HepG2 (cell line): Measurements from ENCODE around the gene HINFP. TPM values are rescaled to one million over a fixed set of nuclear protein-coding genes. Genes with fewer than 3 reads are reported as not detected.

Experiments
- ATF7-NPFF ChIP-seq: sonication (generic); formaldehyde crosslinking; IDR thresholded peaks from 2 replicates; pipeline ENCODE4 v1.8.1; 2023; ENCODE audit warnings: mild to moderate bottlenecking, low read depth, missing genetic modification reagents, moderate library complexity
- FOXC1 ChIP-seq: sonication (generic); formaldehyde crosslinking; IDR thresholded peaks from 2 replicates; pipeline ENCODE4 v1.8.0; 2022; ENCODE audit warnings: mild to moderate bottlenecking, missing genetic modification reagents, borderline replicate concordance
- FOXK1 ChIP-seq: sonication (generic); formaldehyde crosslinking; IDR thresholded peaks from 2 replicates; pipeline ENCODE4 v1.4.0; 2020; ENCODE audit warnings: low read depth, missing genetic modification reagents, borderline replicate concordance
- GATAD1 ChIP-seq: IDR thresholded peaks from 2 replicates; pipeline ENCODE4 v1.6.1; 2016; ENCODE audit warnings: missing genetic modification reagents, missing compliant biosample characterization
- HDAC1 ChIP-seq: sonication (generic); formaldehyde crosslinking; IDR thresholded peaks from 2 replicates; pipeline ENCODE4 v1.5.1; 2020; ENCODE audit warnings: mild to moderate bottlenecking, missing genetic modification reagents
- HES4 ChIP-seq: sonication (generic); formaldehyde crosslinking; IDR thresholded peaks from 2 replicates; pipeline ENCODE4 v1.9.0; 2021; ENCODE audit warnings: mild to moderate bottlenecking, missing genetic modification reagents, borderline replicate concordance
- IKZF5 ChIP-seq: IDR thresholded peaks from 2 replicates; pipeline ENCODE4 v1.6.1; 2018; ENCODE audit warnings: missing genetic modification reagents, mild to moderate bottlenecking, missing compliant biosample characterization
- KMT2B ChIP-seq: IDR thresholded peaks from 2 replicates; pipeline ENCODE4 v1.6.1; 2016; ENCODE audit warnings: missing genetic modification reagents, missing compliant biosample characterization
- NCOA1 ChIP-seq: sonication (generic); formaldehyde crosslinking; IDR thresholded peaks from 2 replicates; pipeline ENCODE4 v1.9.0; 2021; ENCODE audit warnings: missing genetic modification reagents
- NCOR1 ChIP-seq: fragments of 200-600 bp; sonication (generic); IDR thresholded peaks from 2 replicates; pipeline ENCODE4 v1.7.0; 2017; ENCODE audit warnings: antibody characterized with exemption, low read length, borderline replicate concordance
- NR3C1 ChIP-seq: sonication (generic); formaldehyde crosslinking; IDR thresholded peaks from 2 replicates; pipeline ENCODE4 v1.4.0; 2020; ENCODE audit warnings: missing genetic modification reagents
- PLRG1 ChIP-seq: fragments of 450-650 bp; conservative IDR thresholded peaks from 2 replicates; pipeline ENCODE4 v1.6.1; 2016
- RAD51 ChIP-seq: fragments of 450-650 bp; IDR thresholded peaks from 2 replicates; pipeline ENCODE4 v1.6.1; 2016; ENCODE audit warnings: borderline replicate concordance
- RBM39 ChIP-seq: fragments of 200-400 bp; formaldehyde crosslinking; IDR thresholded peaks from one replicate; pipeline ENCODE4 v1.6.1; 2018; ENCODE audit warnings: antibody characterized with exemption, mild to moderate bottlenecking, low read depth, low read length; ENCODE audit not compliant: poor library complexity, severe bottlenecking
- SIN3A ChIP-seq: IDR thresholded peaks from 2 replicates; pipeline ENCODE4 v1.6.1; 2011; ENCODE audit warnings: low read depth, mild to moderate bottlenecking, control low read depth, low read length, borderline replicate concordance
- TGIF2 ChIP-seq: IDR thresholded peaks from 2 replicates; pipeline ENCODE4 v1.6.1; 2016; ENCODE audit warnings: control low read depth, missing compliant biosample characterization
- UBTF ChIP-seq: sonication (generic); formaldehyde crosslinking; IDR thresholded peaks from 2 replicates; pipeline ENCODE4 v1.4.0; 2020; ENCODE audit warnings: mild to moderate bottlenecking, missing genetic modification reagents
- USF2 ChIP-seq, 2 experiments: sonication (generic) in 1 of 2; formaldehyde crosslinking in 1 of 2; IDR thresholded peaks; 2 replicates each; pipeline versions ENCODE4 v1.5.1 to v1.6.1; 2011 to 2020; ENCODE audit warnings: borderline replicate concordance in 1 of 2, low read depth in 1 of 2, low read length in 1 of 2, mild to moderate bottlenecking in 1 of 2, missing genetic modification reagents in 1 of 2, moderate library complexity in 1 of 2
- ZGPAT ChIP-seq: IDR thresholded peaks from 2 replicates; pipeline ENCODE4 v1.6.1; 2016; ENCODE audit warnings: mild to moderate bottlenecking
- ZNF513 ChIP-seq: sonication (generic); formaldehyde crosslinking; conservative IDR thresholded peaks from 2 replicates; pipeline ENCODE4 v1.5.0; 2020; ENCODE audit warnings: missing genetic modification reagents
- ZNF530 ChIP-seq: sonication (generic); formaldehyde crosslinking; IDR thresholded peaks from 2 replicates; pipeline ENCODE4 v1.5.0; 2020; ENCODE audit warnings: low read depth, mild to moderate bottlenecking, missing genetic modification reagents
- polyA plus RNA-seq, 8 experiments: library from polyadenylated mRNA; depleted of rRNA in 3 of 8; stranded (reverse) in 7 of 8; unstranded in 1 of 8; fragments of >200 nt; fragmentation: Illumina TruSeq in 4 of 8; extraction: Trizol in 4 of 8; gene quantifications; 2 replicates each; pipeline versions ENCODE4 v1.2.1 to v1.2.3, GENCODE V29; 2011 to 2016; ENCODE audit warnings: low read depth in 4 of 8, missing spikeins in 1 of 8, mixed read lengths in 1 of 8; ENCODE audit not compliant: insufficient read depth in 1 of 8
- total RNA-seq, 5 experiments: library from RNA; depleted of rRNA; stranded (reverse); fragments of >200 nt; fragmentation: Illumina TruSeq; extraction: Trizol; gene quantifications; 2 replicates each; pipeline ENCODE4 v1.2.3, GENCODE V29; 2016; ENCODE audit warnings: low read depth in 1 of 5

Gene HINFP
- total and polyA plus RNA-seq, 2 of the 13 experiments (the other 11 are each of a cell fraction or from before 2014, with no cell fraction given) = 15.1 to 21.4 TPM

- peak; percentile 88 for TF ChIP-seq USF2 (IDR thresholded peaks at IDR 0.05; ENCODE audit: low read depth, low read length)
- peak; percentile 94; the same call in 1 of the 2 replicates for TF ChIP-seq USF2 (CRISPR knock-in tag; IDR thresholded peaks at IDR 0.05; ENCODE audit: borderline replicate concordance)
- no peak for TF ChIP-seq NR3C1
- no peak for TF ChIP-seq PLRG1
- no peak for TF ChIP-seq ZNF530 (CRISPR knock-in tag)
- peak; percentile 72; the same call in 1 of the 2 replicates for TF ChIP-seq FOXK1 (CRISPR knock-in tag)
- no peak for TF ChIP-seq ZNF513
- peak; percentile 59 for TF ChIP-seq SIN3A
- no peak for TF ChIP-seq HES4 (CRISPR knock-in tag)
- peak; percentile 43; the same call in 1 of the 2 replicates for TF ChIP-seq KMT2B (CRISPR knock-in tag)
- TF ChIP-seq FOXC1 = peak; percentile 67; the same call in 1 of the 2 replicates
- no peak for TF ChIP-seq ATF7-NPFF
- TF ChIP-seq TGIF2 = peak; percentile 47; the same call in 1 of the 2 replicates
- no peak for TF ChIP-seq IKZF5 (CRISPR knock-in tag)
- TF ChIP-seq ZGPAT (CRISPR knock-in tag) = peak; percentile 83; the same call in 1 of the 2 replicates
- peak; percentile 80 for TF ChIP-seq RAD51
- peak; percentile 88 for TF ChIP-seq GATAD1
- peak; percentile 52; the same call in 1 of the 2 replicates for TF ChIP-seq NCOR1
- TF ChIP-seq RBM39 = no peak
- peak; percentile 72 for TF ChIP-seq UBTF (CRISPR knock-in tag)
- TF ChIP-seq HDAC1 = peak; percentile 73; the same call in 1 of the 2 replicates
- no peak for TF ChIP-seq NCOA1 (CRISPR knock-in tag)
These were observed 19.5 kb upstream of the HINFP start, which contains the start of gene DPAGT1 (continued) for GRCh38 chr11:119101759-119102423.
